ENCODE measurements around the gene ITPKC.

The ITPKC gene

GRCh38 chr19:40704491-40705361 is 12.2 kb upstream of the ITPKC start:
- TF ChIP-seq POLR2A (IDR thresholded peaks at IDR 0.05; ENCODE audit: low read depth, low read length) (no peak), POLR2AphosphoS5 (IDR thresholded peaks at IDR 0.05; ENCODE audit: low read depth, low read length) (no peak), TAF1 (IDR thresholded peaks at IDR 0.05; ENCODE audit: borderline replicate concordance, low read depth, low read length) (no peak)
- FAIRE-seq = no peak
- DNase-seq (ENCODE audit: insufficient read length) = no peak

GRCh38 chr19:40705362-40705651 is 11.6 kb upstream of the ITPKC start:
- no peak for FAIRE-seq

GRCh38 chr19:40705950-40706619 is 10.8 kb upstream of the ITPKC start:
- FAIRE-seq (no peak), DNase-seq (ENCODE audit: insufficient read length) (no peak)
- TF ChIP-seq TAF1 (IDR thresholded peaks at IDR 0.05; ENCODE audit: borderline replicate concordance, low read depth, low read length) (no peak), POLR2AphosphoS5 (IDR thresholded peaks at IDR 0.05; ENCODE audit: low read depth, low read length) (no peak)

More at GRCh38 chr19:40705362-40705651, 11.6 kb upstream of the ITPKC start:
- DNase-seq (ENCODE audit: insufficient read length) = no peak
- TF ChIP-seq POLR2AphosphoS5 (IDR thresholded peaks at IDR 0.05; ENCODE audit: low read depth, low read length) (no peak), POLR2A (IDR thresholded peaks at IDR 0.05; ENCODE audit: low read depth, low read length) (no peak), TAF1 (IDR thresholded peaks at IDR 0.05; ENCODE audit: borderline replicate concordance, low read depth, low read length) (no peak)

- no peak for DNase-seq (ENCODE audit: insufficient read length)
- no peak for TF ChIP-seq POLR2A (IDR thresholded peaks at IDR 0.05; ENCODE audit: low read depth, low read length)
- no peak for TF ChIP-seq POLR2AphosphoS5 (IDR thresholded peaks at IDR 0.05; ENCODE audit: low read depth, low read length)
- no peak for TF ChIP-seq TAF1 (IDR thresholded peaks at IDR 0.05; ENCODE audit: borderline replicate concordance, low read depth, low read length)
- FAIRE-seq = no peak
Observed at GRCh38 chr19:40707615-40708014, 9.3 kb upstream of the ITPKC start.

- FAIRE-seq (no peak), DNase-seq (ENCODE audit: insufficient read length) (no peak)
- no peak for TF ChIP-seq TAF1 (IDR thresholded peaks at IDR 0.05; ENCODE audit: borderline replicate concordance, low read depth, low read length)
- TF ChIP-seq POLR2A (IDR thresholded peaks at IDR 0.05; ENCODE audit: low read depth, low read length) = no peak
- TF ChIP-seq POLR2AphosphoS5 (IDR thresholded peaks at IDR 0.05; ENCODE audit: low read depth, low read length) = no peak
Observed at GRCh38 chr19:40709817-40710216, 7.1 kb upstream of the ITPKC start.

- FAIRE-seq (no peak), DNase-seq (ENCODE audit: insufficient read length) (no peak)
- TF ChIP-seq POLR2A (IDR thresholded peaks at IDR 0.05; ENCODE audit: low read depth, low read length) (no peak), TAF1 (IDR thresholded peaks at IDR 0.05; ENCODE audit: borderline replicate concordance, low read depth, low read length) (no peak), POLR2AphosphoS5 (IDR thresholded peaks at IDR 0.05; ENCODE audit: low read depth, low read length) (no peak)
Observed at GRCh38 chr19:40713939-40714338, 3.0 kb upstream of the ITPKC start.

- TF ChIP-seq POLR2AphosphoS5 (IDR thresholded peaks at IDR 0.05; ENCODE audit: low read depth, low read length) (no peak), POLR2A (IDR thresholded peaks at IDR 0.05; ENCODE audit: low read depth, low read length) (no peak), TAF1 (IDR thresholded peaks at IDR 0.05; ENCODE audit: borderline replicate concordance, low read depth, low read length) (0 out of 2 replicates have a peak, but pooled peaks have one; percentile 22)
- DNase-seq (ENCODE audit: insufficient read length) (peak; percentile 93), FAIRE-seq (peak; percentile 91)
Observed at GRCh38 chr19:40714441-40715299, 2.2 kb upstream of the ITPKC start.

- no peak for DNase-seq (ENCODE audit: insufficient read length)
- no peak for FAIRE-seq
Observed at GRCh38 chr19:40716031-40716481, 856 bp upstream of the ITPKC start.

GRCh38 chr19:40717325-40717879 is 490 bp downstream of the ITPKC start:
- TF ChIP-seq POLR2AphosphoS5 (IDR thresholded peaks at IDR 0.05; ENCODE audit: low read depth, low read length) = no peak
- no peak for TF ChIP-seq POLR2A (IDR thresholded peaks at IDR 0.05; ENCODE audit: low read depth, low read length)
- TF ChIP-seq TAF1 (IDR thresholded peaks at IDR 0.05; ENCODE audit: borderline replicate concordance, low read depth, low read length) = no peak
- FAIRE-seq = no peak
- no peak for DNase-seq (ENCODE audit: insufficient read length)

More at GRCh38 chr19:40716031-40716481, 856 bp upstream of the ITPKC start:
- no peak for TF ChIP-seq POLR2AphosphoS5 (IDR thresholded peaks at IDR 0.05; ENCODE audit: low read depth, low read length)
- TF ChIP-seq TAF1 (IDR thresholded peaks at IDR 0.05; ENCODE audit: borderline replicate concordance, low read depth, low read length) = no peak
- no peak; the same call in 1 of the 2 replicates for TF ChIP-seq POLR2A (IDR thresholded peaks at IDR 0.05; ENCODE audit: low read depth, low read length)

GRCh38 chr19:40717880-40718773 is 1.2 kb downstream of the ITPKC start:
- no peak for DNase-seq (ENCODE audit: insufficient read length)
- FAIRE-seq = no peak
- TF ChIP-seq POLR2AphosphoS5 (IDR thresholded peaks at IDR 0.05; ENCODE audit: low read depth, low read length) = no peak
- TF ChIP-seq POLR2A (IDR thresholded peaks at IDR 0.05; ENCODE audit: low read depth, low read length) = no peak
- TF ChIP-seq TAF1 (IDR thresholded peaks at IDR 0.05; ENCODE audit: borderline replicate concordance, low read depth, low read length) = no peak

All from GM12892 (cell line).